B cell (primary cell): ENCODE measurements around the gene TOMM40L. TPM values are rescaled to one million over a fixed set of nuclear protein-coding genes. Genes with fewer than 3 reads are reported as not detected.
"Not testable (repeated sequence)": the region's sequence is repeated elsewhere in the genome, so short reads cannot be mapped to it uniquely, and the experiment has no call there.

ENCODE experiments used
- ATAC-seq: fragments of 200-7000 bp; cut with Tn5 transposase; one replicate; pipeline ENCODE4 v1.10.0; 2021; ENCODE audit warnings: low read depth, mild to moderate bottlenecking, moderate number of reproducible peaks, moderate library complexity
- CTCF ChIA-PET: fragments of 350-600 bp; sonication (Branson Sonifier 250); formaldehyde crosslinking; loops from one replicate; lab custom pipeline; 2021; ENCODE audit warnings: antibody characterized with exemption, inconsistent platforms; lab: Charles Lee
- POLR2A ChIA-PET: fragments of 350-600 bp; sonication (Branson Sonifier 250); formaldehyde crosslinking; loops from one replicate; lab custom pipeline; 2021; ENCODE audit warnings: antibody characterized with exemption; lab: Charles Lee
- DNase-seq: peaks from one replicate; pipeline ENCODE4 v3.0.0; 2013
- H2AFZ ChIP-seq: 2 replicates; pipeline ENCODE4 v1.6.1; 2012; ENCODE audit warnings: mild to moderate bottlenecking, low read depth, low read length; ENCODE audit not compliant: insufficient read depth, poor library complexity, severe bottlenecking
- H3K27ac ChIP-seq, 2 donors: 1 replicate in 1 of 2; 2 replicates in 1 of 2; pipeline ENCODE4 v1.5.1; 2012 to 2013; ENCODE audit warnings: low read length in 2 of 2, mild to moderate bottlenecking in 2 of 2, moderate library complexity in 1 of 2
- H3K27me3 ChIP-seq, 4 experiments: fragments of 200-600 bp in 1 of 4; sonication (generic) in 1 of 4; replicated peaks in 1 of 4; 1 replicate in 2 of 4; 2 replicates in 2 of 4; pipeline versions ENCODE4 v1.6.1 to v1.7.0; 2013 to 2016; ENCODE audit warnings: low read length in 3 of 4, mild to moderate bottlenecking in 2 of 4, mixed read lengths in 1 of 4, moderate library complexity in 1 of 4; ENCODE audit not compliant: insufficient read depth in 4 of 4, control insufficient read depth in 3 of 4; ENCODE audit errors: control extremely low read depth in 1 of 4
- H3K36me3 ChIP-seq, 2 experiments: replicated peaks in 1 of 2; 1 replicate in 1 of 2; 2 replicates in 1 of 2; pipeline versions ENCODE4 v1.6.1 to v1.7.1; 2013; ENCODE audit warnings: low read length in 1 of 2; ENCODE audit not compliant: insufficient read depth in 2 of 2, control insufficient read depth in 1 of 2; ENCODE audit errors: control extremely low read depth in 1 of 2, extremely low read depth in 1 of 2
- H3K4me1 ChIP-seq, 2 donors: fragments of 200-600 bp in 1 of 2; sonication (generic) in 1 of 2; 1 replicate in 1 of 2; 2 replicates in 1 of 2; pipeline versions ENCODE4 v1.5.1 to v1.6.1; 2013 to 2017; ENCODE audit warnings: low read length in 2 of 2; ENCODE audit not compliant: control insufficient read depth in 2 of 2, insufficient read depth in 2 of 2
- H3K4me2 ChIP-seq: replicated peaks from 2 replicates; pipeline ENCODE3; 2012; ENCODE audit warnings: mild to moderate bottlenecking, low read depth, low read length; ENCODE audit not compliant: poor library complexity, severe bottlenecking
- H3K4me3 ChIP-seq, 5 experiments: fragments of 200-600 bp in 1 of 5; sonication (generic) in 1 of 5; 1 replicate in 3 of 5; 2 replicates in 2 of 5; pipeline versions ENCODE4 v1.5.1 to v1.7.0; 2011 to 2016; ENCODE audit warnings: low read length in 4 of 5, mild to moderate bottlenecking in 4 of 5, low read depth in 2 of 5, control low read depth in 1 of 5, moderate library complexity in 1 of 5; ENCODE audit not compliant: insufficient read depth in 1 of 5; ENCODE audit errors: control extremely low read depth in 1 of 5, extremely low read depth in 1 of 5
- H3K79me2 ChIP-seq: fragments of 200-600 bp; sonication (generic); one replicate; pipeline ENCODE4 v1.6.0; 2016; ENCODE audit warnings: low read length; ENCODE audit not compliant: control insufficient read depth, insufficient read depth
- H3K9ac ChIP-seq: fragments of 200-600 bp; sonication (generic); 2 replicates; pipeline ENCODE4 v1.6.1; 2017; ENCODE audit warnings: mild to moderate bottlenecking, low read length, moderate library complexity
- H3K9me3 ChIP-seq, 3 donors: one replicate each; pipeline versions ENCODE4 v1.6.1 to v1.7.1; 2013; ENCODE audit warnings: low read length in 2 of 3; ENCODE audit not compliant: control insufficient read depth in 2 of 3, insufficient read depth in 1 of 3; ENCODE audit errors: control extremely low read depth in 1 of 3
- H4K20me1 ChIP-seq: 2 replicates; pipeline ENCODE4 v1.6.0; 2012; ENCODE audit warnings: mild to moderate bottlenecking, low read length; ENCODE audit not compliant: insufficient read depth, control insufficient read depth, poor library complexity, severe bottlenecking
- H3K27ac Mint-ChIP-seq: one replicate; pipeline ENCODE4 v1.8.0; 2021; ENCODE audit warnings: mixed read lengths
- H3K27me3 Mint-ChIP-seq: one replicate; pipeline ENCODE4 v1.8.0; 2021; ENCODE audit warnings: mixed read lengths
- H3K4me1 Mint-ChIP-seq: one replicate; pipeline ENCODE4 v1.8.0; 2021; ENCODE audit warnings: mixed read lengths
- H3K4me3 Mint-ChIP-seq: one replicate; pipeline ENCODE4 v1.8.0; 2021; ENCODE audit warnings: mixed read lengths
- H3K9me3 Mint-ChIP-seq: one replicate; pipeline ENCODE4 v1.8.0; 2022; ENCODE audit warnings: mixed read lengths; ENCODE audit not compliant: insufficient read depth
- EZH2 ChIP-seq: IDR thresholded peaks from 2 replicates; pipeline ENCODE4 v1.6.1; 2012; ENCODE audit warnings: borderline replicate concordance, low read depth, mild to moderate bottlenecking, moderate library complexity, low read length; ENCODE audit not compliant: insufficient read depth, poor library complexity, severe bottlenecking
- WGBS: methylation state at CpG from one replicate; pipeline ENCODE4 v1.1.5; 2013; ENCODE audit warnings: missing lambda C conversion rate; ENCODE audit not compliant: insufficient coverage; 5-methylcytosine and 5-hydroxymethylcytosine counted together
- intact Hi-C: fragments of 100-400 bp; cut with micrococcal nuclease; formaldehyde crosslinking; loops from one replicate; pipeline ENCODE4 v1.10.0; 2022
- polyA plus RNA-seq: library from polyadenylated mRNA; depleted of rRNA; stranded (reverse); fragments of >200 nt; gene quantifications from 2 replicates; pipeline ENCODE4 v1.2.3, GENCODE V29; 2012
- total RNA-seq, 2 donors: library from RNA; stranded (reverse); fragments of 120-200 nt in 1 of 2; gene quantifications; 1 replicate in 1 of 2; 2 replicates in 1 of 2; pipeline versions ENCODE4 v1.2.3 to v1.2.4, GENCODE V29; 2013 to 2022
- TF ChIP-seq, protein P1 (sequence below): fragments of 200-600 bp; IDR thresholded peaks from one replicate; pipeline ENCODE4 v1.8.0; 2022; ENCODE audit warnings: antibody characterized with exemption, mild to moderate bottlenecking

TOMM40L gene
- total and polyA plus RNA-seq, 2 donors (not counting 1 experiment from before 2014, with no cell fraction given), result 6.5 to 9.2 TPM

DNA sequence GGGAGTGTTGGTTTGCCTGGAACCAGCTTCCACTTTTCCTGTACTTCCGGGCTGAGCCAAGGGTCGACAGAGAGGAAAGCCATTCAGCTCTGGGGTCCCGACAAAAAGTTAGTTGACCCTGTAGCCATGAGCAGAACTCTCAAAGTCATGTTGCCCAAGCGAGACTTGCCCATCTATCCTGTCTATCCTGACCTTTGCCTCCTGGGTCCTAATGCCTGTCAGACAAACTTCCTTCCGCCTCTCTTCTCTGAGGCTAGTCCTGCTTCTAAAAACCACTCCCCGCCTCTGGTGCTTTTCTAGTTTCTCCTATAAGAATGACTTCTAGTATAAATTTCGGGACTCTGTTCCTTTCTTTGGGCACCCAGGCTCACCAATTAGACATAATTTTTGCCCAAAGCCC, 25.0 kb downstream of the TOMM40L start:
- no peak overlapping the region for H3K4me3 Mint-ChIP-seq
- peaks cover 16% of the 10 kb centered on the region for H3K27me3 Mint-ChIP-seq
- no peaks in the 10 kb centered on the region for H3K9me3 Mint-ChIP-seq
- POLR2A ChIA-PET, result no interaction called here
- Histone ChIP-seq H3K4me3 (no peak overlapping the region), H3K36me3 (no peaks in the 10 kb centered on the region), H3K27me3 (peaks cover 0 to 12% (median 0%) of the 10 kb centered on the region in 4 experiments), H3K9me3 (no peaks in the 10 kb centered on the region), H2AFZ (no peak overlapping the region), H3K9ac (no peak overlapping the region), H3K27ac (no peak overlapping the region), H3K4me1 (no peaks in the 10 kb centered on the region), H4K20me1 (no peaks in the 10 kb centered on the region), H3K79me2 (no peaks in the 10 kb centered on the region), H3K4me2 (no peak overlapping the region)
- CTCF ChIA-PET, result no interaction called here
- no peaks in the 10 kb centered on the region for H3K4me1 Mint-ChIP-seq
- ATAC-seq (no peak), DNase-seq (no peak)
- 88% methylated on average over 5 of the region's 7 CpGs for WGBS
- no peak for TF ChIP-seq EZH2
- TF ChIP-seq, protein P1, sequence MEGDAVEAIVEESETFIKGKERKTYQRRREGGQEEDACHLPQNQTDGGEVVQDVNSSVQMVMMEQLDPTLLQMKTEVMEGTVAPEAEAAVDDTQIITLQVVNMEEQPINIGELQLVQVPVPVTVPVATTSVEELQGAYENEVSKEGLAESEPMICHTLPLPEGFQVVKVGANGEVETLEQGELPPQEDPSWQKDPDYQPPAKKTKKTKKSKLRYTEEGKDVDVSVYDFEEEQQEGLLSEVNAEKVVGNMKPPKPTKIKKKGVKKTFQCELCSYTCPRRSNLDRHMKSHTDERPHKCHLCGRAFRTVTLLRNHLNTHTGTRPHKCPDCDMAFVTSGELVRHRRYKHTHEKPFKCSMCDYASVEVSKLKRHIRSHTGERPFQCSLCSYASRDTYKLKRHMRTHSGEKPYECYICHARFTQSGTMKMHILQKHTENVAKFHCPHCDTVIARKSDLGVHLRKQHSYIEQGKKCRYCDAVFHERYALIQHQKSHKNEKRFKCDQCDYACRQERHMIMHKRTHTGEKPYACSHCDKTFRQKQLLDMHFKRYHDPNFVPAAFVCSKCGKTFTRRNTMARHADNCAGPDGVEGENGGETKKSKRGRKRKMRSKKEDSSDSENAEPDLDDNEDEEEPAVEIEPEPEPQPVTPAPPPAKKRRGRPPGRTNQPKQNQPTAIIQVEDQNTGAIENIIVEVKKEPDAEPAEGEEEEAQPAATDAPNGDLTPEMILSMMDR, result no peak
- intact Hi-C loops, result no loop called here
- no peak overlapping the region for H3K27ac Mint-ChIP-seq

GRCh38 chr1:161251579-161251978, 25.7 kb downstream of the TOMM40L start:
- ATAC-seq (no peak), DNase-seq (no peak)
- H3K9me3 ChIP-seq, result peaks cover 0 to under 1% (median 0%) of the 10 kb centered on the region in 3 donors
- no peak overlapping the region for H3K9ac ChIP-seq
- no peak overlapping the region for H3K4me3 ChIP-seq
- H3K4me1 Mint-ChIP-seq, result no peaks in the 10 kb centered on the region
- no peaks in the 10 kb centered on the region for H3K79me2 ChIP-seq
- no peaks in the 10 kb centered on the region for H4K20me1 ChIP-seq
- ChIA-PET POLR2A (no interaction called here), CTCF (no interaction called here)
- H3K27ac ChIP-seq, result no peak overlapping the region
- peaks cover 0 to 12% (median 0%) of the 10 kb centered on the region in 4 experiments for H3K27me3 ChIP-seq
- peaks cover 23% of the 10 kb centered on the region for H3K27me3 Mint-ChIP-seq
- H3K4me1 ChIP-seq, result no peaks in the 10 kb centered on the region
- H2AFZ ChIP-seq, result no peak overlapping the region
- intact Hi-C loops, result no loop called here
- no peak overlapping the region for H3K27ac Mint-ChIP-seq
- H3K4me3 Mint-ChIP-seq, result no peak overlapping the region
- no peak overlapping the region for H3K4me2 ChIP-seq
- peaks cover under 1% of the 10 kb centered on the region for H3K9me3 Mint-ChIP-seq
- TF ChIP-seq EZH2, result no peak
- TF ChIP-seq, protein P1, result no peak
- WGBS, result 96% methylated on average over 5 of the region's 8 CpGs
- no peaks in the 10 kb centered on the region for H3K36me3 ChIP-seq

DNA sequence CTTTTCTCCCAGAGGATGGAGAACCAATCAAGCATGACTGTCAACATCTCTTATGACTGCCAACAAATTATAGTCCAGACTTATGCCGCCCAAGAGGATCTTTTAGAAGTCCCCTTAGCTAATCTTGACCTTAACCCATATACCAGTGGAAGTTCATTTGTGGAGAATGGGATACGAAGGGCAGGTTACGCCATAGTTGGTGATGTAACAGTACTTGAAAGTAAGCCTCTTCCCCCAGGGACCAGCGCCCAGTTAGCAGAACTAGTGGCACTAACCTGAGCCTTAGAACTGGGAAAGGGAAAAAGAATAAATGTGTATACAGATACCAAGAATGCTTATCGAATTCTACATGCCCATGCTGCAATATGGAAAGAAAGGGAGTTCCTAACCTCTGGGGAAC, 29.4 kb downstream of the TOMM40L start:
- H3K4me3 ChIP-seq, DNase-seq, H3K36me3 ChIP-seq, H3K9ac ChIP-seq, H3K27ac Mint-ChIP-seq, CTCF ChIA-PET, H3K27ac ChIP-seq, H3K79me2 ChIP-seq, H4K20me1 ChIP-seq, H2AFZ ChIP-seq, POLR2A ChIA-PET, H3K4me3 Mint-ChIP-seq, H3K9me3 Mint-ChIP-seq, ATAC-seq, H3K4me2 ChIP-seq, intact Hi-C loops: not testable (repeated sequence)
- peaks cover 56% of the 10 kb centered on the region for H3K27me3 Mint-ChIP-seq
- H3K4me1 Mint-ChIP-seq, result peaks cover 19% of the 10 kb centered on the region
- no CpG with 5 or more reads among the region's 5 CpGs for WGBS
- H3K9me3 ChIP-seq, result peaks cover 0 to 26% (median 15%) of the 10 kb centered on the region in 3 donors
- H3K4me1 ChIP-seq, result peaks cover 11 to 14% of the 10 kb centered on the region in 2 donors
- H3K27me3 ChIP-seq, result peaks cover 0 to 43% (median 23%) of the 10 kb centered on the region in 4 experiments
